A549 (cell line): ENCODE measurements around the gene MAP7D2. TPM values are rescaled to one million over a fixed set of nuclear protein-coding genes. Genes with fewer than 3 reads are reported as not detected.

Source experiments
- ATAC-seq, 2 experiments: fragments of 200-7000 bp in 1 of 2; fragments of >200 bp in 1 of 2; cut with Nextera tagmentation in 1 of 2; cut with Tn5 transposase in 1 of 2; 3 replicates each; pipeline versions ENCODE4 v1.8.0 to v1.9.1; 2018 to 2020; ENCODE audit warnings: mild to moderate bottlenecking in 1 of 2, moderate library complexity in 1 of 2
- CTCF ChIA-PET: fragments of 300-600 bp; sonication (Branson Sonifier 250); formaldehyde crosslinking; extraction: SDS; loops from one replicate; lab custom pipeline; 2021; ENCODE audit warnings: antibody characterized with exemption, inconsistent platforms; lab: Yijun Ruan, JAX
- POLR2A ChIA-PET: fragments of 350-600 bp; formaldehyde crosslinking; extraction: SDS; loops from one replicate; lab custom pipeline; 2021; ENCODE audit warnings: antibody characterized with exemption, inconsistent platforms; lab: Yijun Ruan, JAX
- DNase-seq, 2 experiments: peaks; one replicate each; pipeline versions ENCODE4 v3.0.0 to v3.0.0-alpha.2; 2011 to 2016; ENCODE audit warnings: low read depth in 1 of 2, low spot score in 1 of 2
- FAIRE-seq: peaks from 2 replicates; lab custom pipeline; 2011; peaks lifted over from hg19 to GRCh38; lab: Jason Lieb, UNC
- H3K27ac ChIP-seq, 2 experiments: fragments of >200 bp; sonication (Bioruptor Twin); formaldehyde crosslinking; 3 replicates each; pipeline ENCODE4 v1.5.1; 2016 to 2017
- H3K4me1 ChIP-seq: fragments of >200 bp; sonication (Bioruptor Twin); formaldehyde crosslinking; 3 replicates; pipeline ENCODE4 v1.6.1; 2016
- H3K4me2 ChIP-seq: fragments of >200 bp; sonication (Bioruptor Twin); formaldehyde crosslinking; 3 replicates; pipeline ENCODE4 v1.6.1; 2016
- H3K4me3 ChIP-seq: fragments of >200 bp; sonication (Bioruptor Twin); formaldehyde crosslinking; 3 replicates; pipeline ENCODE4 v1.5.1; 2016
- H3K9me3 ChIP-seq: fragments of >200 bp; sonication (Bioruptor Twin); formaldehyde crosslinking; 3 replicates; pipeline ENCODE4 v1.6.1; 2016
- ATOH8 ChIP-seq: fragments of 250-450 bp; sonication (Bioruptor Pico); IDR thresholded peaks from 2 replicates; pipeline ENCODE4 v1.5.0; 2020; ENCODE audit warnings: low read depth, mild to moderate bottlenecking, moderate library complexity
- BCL3 ChIP-seq: fragments of >200 bp; sonication (Bioruptor Twin); formaldehyde crosslinking; IDR thresholded peaks from 3 replicates; pipeline ENCODE4 v1.6.1; 2016
- CBX2 ChIP-seq: fragments of 200-600 bp; sonication (generic); IDR thresholded peaks from 2 replicates; pipeline ENCODE4 v1.6.1; 2016; ENCODE audit warnings: low read depth, mild to moderate bottlenecking, borderline replicate concordance
- CBX8 ChIP-seq: fragments of 200-600 bp; sonication (generic); IDR thresholded peaks from 2 replicates; pipeline ENCODE4 v1.6.1; 2016
- CHD2 ChIP-seq: fragments of 150-350 bp; IDR thresholded peaks from 2 replicates; pipeline ENCODE4 v1.6.1; 2014; ENCODE audit warnings: low read length; ENCODE audit not compliant: partially characterized antibody
- CTCF ChIP-seq: fragments of >200 bp; sonication (Bioruptor Twin); formaldehyde crosslinking; IDR thresholded peaks from 3 replicates; pipeline ENCODE4 v1.5.1; 2016
- E2F6 ChIP-seq: IDR thresholded peaks from 2 replicates; pipeline ENCODE4 v1.6.1; 2012; ENCODE audit warnings: low read depth, borderline replicate concordance
- FOSB ChIP-seq: fragments of 250-450 bp; sonication (Bioruptor Pico); IDR thresholded peaks from 2 replicates; pipeline ENCODE4 v1.5.0; 2020; ENCODE audit warnings: mild to moderate bottlenecking, moderate library complexity
- FOSL2 ChIP-seq, 2 experiments: fragments of 450-650 bp in 1 of 2; fragments of >200 bp in 1 of 2; sonication (Bioruptor Twin) in 1 of 2; formaldehyde crosslinking; IDR thresholded peaks; 2 replicates each; pipeline versions ENCODE4 v1.5.0 to v1.6.1; 2016 to 2020; ENCODE audit warnings: mild to moderate bottlenecking in 1 of 2, moderate library complexity in 1 of 2
- GATA3 ChIP-seq: IDR thresholded peaks from 2 replicates; pipeline ENCODE4 v1.6.1; 2012; ENCODE audit warnings: borderline replicate concordance
- HEYL ChIP-seq: fragments of 250-450 bp; sonication (Bioruptor Pico); IDR thresholded peaks from 2 replicates; pipeline ENCODE4 v1.8.0; 2021; ENCODE audit warnings: mild to moderate bottlenecking, moderate library complexity
- HMGXB4 ChIP-seq: fragments of 250-450 bp; sonication (Bioruptor Pico); IDR thresholded peaks from 2 replicates; pipeline ENCODE4 v1.5.0; 2021; ENCODE audit warnings: mild to moderate bottlenecking, moderate library complexity, borderline replicate concordance
- HOXB13 ChIP-seq: fragments of 250-450 bp; sonication (Bioruptor Pico); IDR thresholded peaks from 2 replicates; pipeline ENCODE4 v1.5.0; 2020; ENCODE audit warnings: low read depth, mild to moderate bottlenecking, moderate library complexity
- MAFK ChIP-seq: fragments of 450-650 bp; IDR thresholded peaks from 2 replicates; pipeline ENCODE4 v1.6.1; 2014; ENCODE audit not compliant: partially characterized antibody
- MAX ChIP-seq: IDR thresholded peaks from 2 replicates; pipeline ENCODE4 v1.6.1; 2012
- MYC ChIP-seq: IDR thresholded peaks from 2 replicates; pipeline ENCODE4 v1.6.1; 2012; ENCODE audit warnings: mild to moderate bottlenecking, inconsistent platforms, low read length, improper control_type of control experiment, borderline replicate concordance
- NR3C1 ChIP-seq: fragments of >200 bp; sonication (Bioruptor Twin); formaldehyde crosslinking; IDR thresholded peaks from 3 replicates; pipeline ENCODE4 v1.6.1; 2017
- PBX3 ChIP-seq: IDR thresholded peaks from 2 replicates; pipeline ENCODE4 v1.6.1; 2012
- PHF8 ChIP-seq: fragments of 200-600 bp; sonication (generic); IDR thresholded peaks from 2 replicates; pipeline ENCODE4 v1.6.1; 2016; ENCODE audit warnings: low read depth, mild to moderate bottlenecking, antibody characterized with exemption, moderate library complexity, borderline replicate concordance
- POLR2AphosphoS2 ChIP-seq: conservative IDR thresholded peaks from 2 replicates; pipeline ENCODE4 v1.6.1; 2012; ENCODE audit warnings: low read length, improper control_type of control experiment, inconsistent platforms
- RARB ChIP-seq: fragments of 250-450 bp; sonication (Bioruptor Pico); IDR thresholded peaks from 2 replicates; pipeline ENCODE4 v1.8.0; 2021; ENCODE audit warnings: mild to moderate bottlenecking, moderate library complexity
- RFX5 ChIP-seq: fragments of 450-650 bp; IDR thresholded peaks from 2 replicates; pipeline ENCODE4 v1.7.1; 2014; ENCODE audit warnings: antibody characterized with exemption, mild to moderate bottlenecking, moderate library complexity
- TP53 ChIP-seq: fragments of 250-450 bp; sonication (Bioruptor Pico); IDR thresholded peaks from 2 replicates; pipeline ENCODE4 v1.5.0; 2021; ENCODE audit warnings: mild to moderate bottlenecking, moderate library complexity
- USF2 ChIP-seq: fragments of 450-650 bp; IDR thresholded peaks from 2 replicates; pipeline ENCODE4 v1.6.1; 2014; ENCODE audit warnings: antibody characterized with exemption
- ZFP36 ChIP-seq: fragments of 450-650 bp; IDR thresholded peaks from 2 replicates; pipeline ENCODE4 v1.6.1; 2014; ENCODE audit warnings: borderline replicate concordance; ENCODE audit not compliant: partially characterized antibody
- ZNF302 ChIP-seq: fragments of 250-450 bp; sonication (Bioruptor Pico); IDR thresholded peaks from 2 replicates; pipeline ENCODE4 v1.9.0; 2021; ENCODE audit warnings: inconsistent platforms, mild to moderate bottlenecking, moderate library complexity
- WGBS: methylation state at CpG from one replicate; pipeline ENCODE4 v1.1.6; 2017; ENCODE audit errors: missing lambda C conversion rate; 5-methylcytosine and 5-hydroxymethylcytosine counted together
- polyA plus RNA-seq, 4 experiments: library from polyadenylated mRNA; depleted of rRNA in 3 of 4; stranded (reverse); fragments of >200 nt; fragmentation: RNase III in 1 of 4; extraction: RNeasy Plus Mini Kit Qiagen cat#74134 plus additional on column Dnase treatment in 1 of 4; gene quantifications; 2 replicates in 3 of 4; 3 replicates in 1 of 4; pipeline ENCODE4 v1.2.3, GENCODE V29; 2011 to 2017

MAP7D2 gene
- polyA plus RNA-seq, 2 of the 4 experiments (the other 2 are of a cell fraction) = 9.4 to 11.6 TPM

GRCh38 chrX:20091499-20091898, 25.2 kb downstream of the MAP7D2 start:
- 83% methylated on average over 3 of the region's 3 CpGs for WGBS
- Histone ChIP-seq H3K4me1 (no peaks in the 10 kb centered on the region), H3K27ac (no peak overlapping the region), H3K9me3 (no peaks in the 10 kb centered on the region), H3K4me3 (no peak overlapping the region), H3K4me2 (no peak overlapping the region)
- TF ChIP-seq PBX3 (no peak), ZFP36 (no peak), MAX (no peak), CBX2 (no peak), PHF8 (no peak), USF2 (no peak), FOSB (CRISPR knock-in tag) (no peak), HOXB13 (CRISPR knock-in tag) (no peak), TP53 (CRISPR knock-in tag) (no peak), E2F6 (no peak)
- CTCF ChIA-PET = no interaction called here
- POLR2A ChIA-PET = interaction anchor here (0.7 kb wide), 1 partner anchor 16 kb away, joined by 3 read pairs; no protein-coding TSS in a partner anchor
- DNase-seq (no peak), ATAC-seq (no peak), FAIRE-seq (no peak)

GRCh38 chrX:20089845-20090244, 26.9 kb downstream of the MAP7D2 start:
- H3K4me2 ChIP-seq = no peak overlapping the region
- 55% methylated on average over 4 of the region's 6 CpGs for WGBS
- TF ChIP-seq MYC (no peak), CBX2 (no peak), GATA3 (no peak), PHF8 (no peak), PBX3 (no peak), MAFK (no peak), POLR2AphosphoS2 (no peak), CTCF (no peak), ZNF302 (CRISPR knock-in tag) (no peak), NR3C1 (no peak), RFX5 (no peak), FOSL2 (IDR thresholded peaks at IDR 0.05) (no peak), FOSL2 (CRISPR knock-in tag; IDR thresholded peaks at IDR 0.05) (no peak), ATOH8 (CRISPR knock-in tag) (no peak), ZFP36 (no peak), HEYL (CRISPR knock-in tag) (no peak), BCL3 (no peak), RARB (no peak), CHD2 (no peak), HMGXB4 (CRISPR knock-in tag) (no peak), CBX8 (no peak)
- DNase-seq = no peak
- H3K9me3 ChIP-seq = no peaks in the 10 kb centered on the region
- H3K4me1 ChIP-seq = no peaks in the 10 kb centered on the region
- no peak for FAIRE-seq
- ATAC-seq = no peak
- H3K4me3 ChIP-seq = no peak overlapping the region
- ChIA-PET CTCF (interaction anchor here (0.8 kb wide), 1 partner anchor 185 kb away, joined by 3 read pairs; no protein-coding TSS in a partner anchor), POLR2A (no interaction called here)
- no peak overlapping the region for H3K27ac ChIP-seq
